Activated CD4-positive, alpha-beta T cell treated with anti-CD3 and anti-CD28 coated beads, Interleukin-2, amount 50 U/mL, for 1 hour (primary cell): ENCODE data around the gene MAPKAP1.

Source experiments
- DNase-seq: peaks from one replicate; pipeline ENCODE4 v3.0.0-alpha.2; 2020

MAPKAP1 gene

GRCh38 chr9:125556046-125556721 lies 150.8 kb downstream of the MAPKAP1 start:
- DNase-seq = no peak

DNA sequence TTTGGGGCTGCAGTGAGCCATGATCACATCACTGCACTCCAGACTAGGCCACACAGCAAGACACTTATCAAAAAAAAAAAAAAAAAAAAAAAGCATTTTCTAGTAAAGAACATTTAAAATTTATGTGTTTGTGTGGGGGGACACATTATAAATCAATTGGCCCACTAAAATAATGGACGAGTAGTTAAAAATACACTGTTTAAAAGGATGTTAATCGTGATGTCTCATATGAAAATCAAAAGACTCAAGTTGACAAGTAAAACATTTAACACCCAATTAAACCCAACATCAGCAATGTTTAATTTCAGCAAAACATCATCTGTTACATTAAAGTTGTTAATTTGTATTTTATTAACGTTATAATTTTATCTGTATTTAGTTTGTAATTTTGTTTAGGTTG lies 152.3 kb downstream of the MAPKAP1 start:
- no peak for DNase-seq

GRCh38 chr9:125551781-125552180 lies 155.2 kb downstream of the MAPKAP1 start:
- no peak for DNase-seq

- no peak for DNase-seq
These were observed 156.8 kb downstream of the MAPKAP1 start for GRCh38 chr9:125549891-125550885.

DNA sequence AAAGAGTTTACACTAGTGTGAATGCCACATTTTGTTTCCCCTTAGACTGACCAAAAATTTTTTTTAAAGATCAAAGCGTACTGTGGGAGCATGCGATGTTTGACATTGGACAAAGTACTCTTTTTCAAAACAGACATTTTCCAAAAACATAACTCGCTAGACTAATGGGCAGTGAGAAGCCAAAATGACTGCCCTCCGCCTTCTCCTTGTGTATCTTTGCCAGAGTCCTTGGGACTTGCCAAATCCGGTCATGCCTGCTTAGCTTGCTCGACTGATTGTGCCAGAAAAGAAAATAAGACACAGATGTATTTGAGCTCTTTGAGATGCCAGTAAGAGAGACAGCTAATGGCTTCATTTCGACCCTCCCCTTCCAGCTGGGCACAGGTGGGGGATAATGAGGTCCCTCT lies 157.5 kb downstream of the MAPKAP1 start:
- no peak for DNase-seq

DNA sequence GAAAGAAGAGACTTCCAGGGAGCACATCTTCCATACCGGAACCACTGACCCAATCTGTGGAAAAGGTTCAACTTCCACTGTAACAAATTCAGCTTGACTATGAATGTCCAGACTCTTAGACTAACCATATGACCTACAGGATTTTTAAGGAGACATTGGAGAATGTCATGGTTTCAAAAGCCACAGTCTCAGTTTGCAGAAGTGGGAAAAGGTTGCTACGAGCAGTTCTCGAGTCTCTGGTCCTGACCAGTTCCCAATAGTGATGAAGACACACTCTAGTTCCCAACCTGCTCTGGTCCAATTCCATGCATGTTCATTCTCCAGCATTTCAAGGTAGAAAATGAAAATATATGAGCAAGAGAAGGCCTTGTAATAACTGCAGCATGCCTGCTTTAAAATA lies 158.0 kb downstream of the MAPKAP1 start:
- no peak for DNase-seq

DNA sequence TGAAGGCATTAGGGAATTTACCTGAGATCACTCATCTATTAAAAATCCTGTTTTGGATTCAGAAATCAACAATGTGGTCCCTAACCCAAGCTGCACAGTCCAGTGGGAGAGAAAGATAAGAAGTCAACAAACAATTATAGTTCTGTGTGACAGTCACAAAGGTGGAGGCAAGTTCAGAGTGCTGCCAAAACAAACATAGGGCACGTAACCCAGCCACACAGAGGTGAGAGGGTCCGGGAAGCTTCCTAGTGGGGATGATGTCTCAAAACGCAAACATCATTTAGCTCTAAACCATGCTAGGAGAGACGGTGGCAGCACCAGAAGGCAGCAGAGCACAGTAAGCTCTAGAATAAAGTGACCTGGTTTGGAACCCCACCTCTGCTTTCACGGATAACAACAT lies 158.9 kb downstream of the MAPKAP1 start:
- DNase-seq = no peak

DNA sequence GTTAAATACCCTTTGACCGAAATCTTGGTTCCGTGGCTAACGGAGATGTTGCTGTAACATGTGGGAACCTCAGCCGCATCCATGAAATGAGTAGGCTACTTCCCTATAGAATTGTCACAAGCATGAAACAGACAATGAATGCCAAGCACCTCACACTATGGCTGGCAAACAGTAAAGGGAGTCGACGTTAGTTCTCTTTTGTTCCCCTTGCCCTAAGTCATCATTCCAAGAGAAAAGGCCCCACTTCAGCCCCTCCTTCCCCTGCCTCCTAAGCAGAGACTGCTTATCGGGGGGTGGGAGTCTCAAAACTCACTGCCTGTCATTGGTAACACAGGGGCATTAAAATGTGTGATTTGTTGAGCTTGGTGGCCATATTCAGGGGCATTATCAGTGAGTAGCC lies 159.6 kb downstream of the MAPKAP1 start:
- no peak for DNase-seq

- DNase-seq = no peak
These were observed 161.2 kb downstream of the MAPKAP1 start for GRCh38 chr9:125545845-125546244.

- no peak for DNase-seq
These were observed 161.9 kb downstream of the MAPKAP1 start for GRCh38 chr9:125544988-125545651.

DNA sequence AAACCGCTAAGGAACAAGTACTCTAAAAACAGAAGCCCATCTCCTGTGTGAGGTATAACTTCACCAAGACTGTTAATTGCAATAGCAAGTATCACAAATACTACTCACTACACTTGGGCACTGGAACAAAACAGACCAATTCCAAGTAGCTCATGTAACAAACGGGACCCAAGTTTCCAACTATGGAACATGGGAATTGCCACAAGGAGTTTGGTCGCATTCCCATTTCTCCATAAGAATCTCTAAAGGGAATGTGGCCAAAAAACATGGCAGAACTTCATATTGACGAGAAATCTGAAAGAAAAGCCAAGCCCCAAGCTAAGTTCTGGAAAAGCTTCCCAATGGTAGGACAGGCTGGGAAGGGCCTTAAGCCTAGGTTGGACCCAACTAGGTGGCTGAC lies 162.5 kb downstream of the MAPKAP1 start:
- no peak for DNase-seq

DNA sequence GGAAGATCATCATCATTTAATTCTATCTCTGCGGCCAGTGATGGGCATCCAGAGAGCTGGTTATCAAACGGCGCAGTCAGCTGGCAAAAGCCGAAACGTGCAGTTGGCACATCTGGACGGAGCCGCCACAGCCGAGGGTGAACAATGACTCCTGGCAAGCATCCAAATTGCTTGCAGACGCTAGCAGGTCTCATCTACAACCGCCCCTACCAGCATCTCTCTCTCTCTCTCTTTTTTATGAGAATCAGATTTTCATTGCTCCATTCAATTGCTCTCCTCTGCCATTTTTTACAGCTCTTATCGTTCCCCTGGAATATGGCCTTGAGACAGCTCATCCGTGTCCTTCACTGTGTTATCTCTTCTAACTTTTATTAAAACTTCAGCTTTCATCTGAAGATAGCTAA lies 165.2 kb downstream of the MAPKAP1 start:
- DNase-seq = no peak

- DNase-seq = no peak
These were observed 166.5 kb downstream of the MAPKAP1 start for GRCh38 chr9:125540497-125540896.

DNA sequence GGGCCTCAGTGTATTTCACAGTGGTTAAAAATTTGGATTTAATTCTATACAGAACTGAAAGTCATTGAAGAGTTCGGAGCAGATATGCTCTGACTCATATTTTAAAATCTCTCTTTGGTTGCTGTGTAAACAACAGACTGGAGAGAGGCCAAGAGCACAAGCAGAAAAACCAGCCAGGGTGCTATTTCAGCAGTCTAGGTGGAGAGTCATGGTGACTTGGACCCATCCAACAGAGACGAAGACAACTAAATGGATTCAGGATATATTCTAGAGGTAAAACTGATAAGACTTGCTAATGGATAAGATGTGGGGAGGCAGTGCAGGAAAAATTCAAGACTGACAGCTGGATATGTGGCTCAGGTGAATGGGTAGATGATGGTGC lies 168.9 kb downstream of the MAPKAP1 start:
- DNase-seq = no peak

DNA sequence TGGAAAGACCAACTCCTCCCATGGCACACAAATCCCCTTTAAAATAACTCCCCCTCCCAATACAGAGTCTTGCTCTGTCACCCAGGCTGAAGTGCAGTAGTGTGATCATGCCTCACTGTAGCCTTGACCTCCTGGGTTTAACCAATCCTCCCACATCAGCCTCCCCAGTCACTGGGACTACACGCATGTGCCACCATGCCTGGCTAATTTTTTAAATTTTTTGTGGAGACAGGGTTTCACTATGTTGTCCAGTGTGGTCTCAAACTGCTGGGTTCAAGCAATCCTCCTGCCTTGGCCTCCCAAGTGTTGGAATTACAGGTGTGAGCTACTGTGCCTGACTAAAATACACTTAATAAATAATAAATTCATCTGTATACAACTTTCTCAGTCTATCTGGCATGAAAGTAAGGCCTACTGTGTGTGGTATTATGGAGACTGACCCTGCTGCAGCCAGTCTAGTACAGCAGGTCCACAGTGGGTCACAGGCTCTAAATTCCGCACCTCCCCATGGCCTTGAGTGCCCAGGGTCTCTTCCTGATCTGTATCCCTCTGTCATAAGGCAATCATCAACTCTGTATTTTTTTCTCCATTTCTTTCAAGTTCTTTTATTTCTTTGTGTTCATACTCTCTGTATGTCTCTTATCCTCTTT lies 169.4 kb downstream of the MAPKAP1 start:
- no peak for DNase-seq

DNA sequence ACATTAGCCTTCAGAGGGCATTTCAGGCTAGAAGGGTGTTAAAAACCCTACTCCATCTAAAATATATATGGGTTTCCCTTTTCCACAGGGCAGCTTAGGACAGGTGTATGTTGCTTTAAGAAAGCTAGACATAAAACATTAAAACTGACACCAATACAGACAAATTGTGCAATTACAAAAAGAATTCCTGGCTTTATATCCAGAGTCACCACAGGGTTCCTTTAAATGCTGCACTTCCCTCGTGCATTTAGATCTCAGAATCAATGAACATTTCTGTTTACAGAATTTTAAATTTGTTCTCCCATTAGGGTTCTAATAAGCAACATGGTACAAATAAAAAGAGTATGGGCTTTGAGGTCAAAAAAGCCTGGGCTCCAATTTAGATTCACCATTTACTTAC lies 170.2 kb downstream of the MAPKAP1 start:
- DNase-seq = no peak

- no peak for DNase-seq
These were observed 170.7 kb downstream of the MAPKAP1 start for GRCh38 chr9:125536167-125536772.

- DNase-seq = no peak
These were observed 171.9 kb downstream of the MAPKAP1 start for GRCh38 chr9:125534971-125535701.

DNA sequence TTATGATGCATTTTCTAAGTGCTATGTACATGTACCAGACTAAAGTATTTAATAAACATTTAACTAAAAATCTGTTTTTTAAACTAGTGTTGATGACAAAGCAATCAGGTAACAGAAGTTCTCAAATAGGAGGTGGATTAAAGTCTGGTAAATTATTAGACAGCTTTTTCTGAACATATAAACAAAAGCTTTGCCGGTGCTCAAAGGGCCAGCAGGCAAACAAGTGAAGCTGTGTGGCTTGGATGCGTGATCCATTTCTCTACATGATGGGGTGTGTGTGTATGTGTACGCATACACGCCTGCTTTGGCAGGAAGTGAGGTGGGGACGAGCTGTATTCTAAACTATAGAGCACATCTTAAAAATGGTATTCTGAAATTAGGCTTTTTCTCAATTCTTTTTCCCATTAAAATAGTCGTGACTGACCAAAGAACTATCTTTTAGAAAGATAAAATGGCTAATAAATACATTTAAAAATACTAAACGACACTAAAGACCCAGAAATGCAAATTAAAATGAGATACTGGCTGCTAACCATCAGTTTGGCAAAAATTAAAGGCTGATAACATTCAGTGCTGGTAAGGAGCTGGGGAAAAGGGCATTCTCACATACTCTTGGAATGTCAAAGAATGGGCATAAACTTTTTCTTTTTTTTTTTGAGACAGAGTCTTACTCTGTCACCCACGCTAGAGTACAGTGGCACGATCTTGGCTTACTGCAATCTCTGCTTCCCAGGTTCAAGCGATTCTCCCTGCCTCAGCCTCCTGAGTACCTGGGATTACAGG lies 174.0 kb downstream of the MAPKAP1 start:
- DNase-seq = no peak

DNA sequence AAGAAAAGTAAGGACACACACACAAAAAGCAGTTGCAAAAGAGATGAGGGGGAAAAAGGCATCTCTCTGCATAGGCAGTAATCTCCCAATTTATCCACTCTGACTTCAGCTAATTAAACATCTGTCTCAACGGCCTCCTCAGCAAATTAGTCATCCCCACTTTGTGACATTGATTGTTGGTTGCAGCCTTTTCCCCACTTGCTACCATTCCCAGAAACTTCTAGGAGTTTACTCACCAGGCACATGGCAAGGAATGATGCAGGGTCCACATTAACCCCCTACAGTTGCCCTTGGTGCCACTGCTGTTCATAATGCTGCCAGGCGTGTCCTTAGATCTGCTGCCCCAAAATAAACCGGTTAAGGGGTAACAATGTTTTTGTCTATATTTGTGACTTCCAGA lies 174.6 kb downstream of the MAPKAP1 start:
- no peak for DNase-seq
